ENCODE data around the gene MED12L. TPM values are rescaled to one million over a fixed set of nuclear protein-coding genes. Genes with fewer than 3 reads are reported as not detected.

The MED12L gene
- total and polyA plus RNA-seq, 9 of the 15 experiments (the other 6 are each of a cell fraction or from before 2014, with no cell fraction given), result not detected

DNA sequence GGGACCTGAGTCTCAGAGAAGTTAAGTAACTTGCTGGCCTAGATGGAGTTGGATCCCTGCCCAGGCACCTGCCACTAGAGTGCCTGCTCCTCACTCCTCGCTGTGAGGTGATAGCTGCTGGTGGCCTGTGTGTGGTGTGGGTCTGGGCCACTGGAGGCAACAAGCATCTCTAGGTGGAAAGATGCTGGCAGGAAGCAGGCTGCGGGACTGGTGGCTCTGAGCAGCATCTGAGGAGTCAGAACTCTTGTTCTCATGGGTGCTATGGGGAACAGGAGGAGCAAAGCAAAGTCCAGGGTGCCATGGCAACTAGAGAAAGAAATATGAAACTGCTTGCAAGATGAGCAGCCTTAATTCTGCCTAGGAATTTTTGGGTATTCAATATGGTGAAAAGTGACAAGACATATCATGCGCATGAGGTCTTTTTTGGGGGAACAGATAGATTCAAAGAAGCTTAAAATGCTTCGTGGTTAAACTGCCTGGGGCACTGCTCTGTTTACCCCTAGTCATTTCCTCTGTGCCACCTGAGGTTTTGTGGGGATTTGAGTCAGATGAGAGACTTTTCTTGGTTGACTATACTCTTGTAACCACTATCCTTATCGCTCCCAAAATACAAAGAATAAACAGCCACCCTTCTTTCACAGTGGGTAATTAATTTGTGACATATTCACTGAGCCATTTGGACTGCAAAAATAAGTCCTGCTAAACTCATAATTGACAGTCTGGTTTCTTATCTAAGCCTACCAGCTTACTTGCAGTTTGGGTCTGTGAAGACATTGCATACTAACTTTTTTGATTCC lies 50.3 kb downstream of the MED12L start (continued):
- TF ChIP-seq SMARCA4 (IDR thresholded peaks at IDR 0.05) (peak; percentile 34; the same call in 1 of the 2 replicates), ERF (CRISPR knock-in tag; IDR thresholded peaks at IDR 0.05) (no peak), HMBOX1 (IDR thresholded peaks at IDR 0.05) (peak; percentile 87), HES1 (IDR thresholded peaks at IDR 0.05; ENCODE audit: low read depth) (0 out of 2 replicates have a peak, but pooled peaks have one; percentile 55), TAF1 (IDR thresholded peaks at IDR 0.05; ENCODE audit: control insufficient read depth, extremely low read depth, insufficient read depth, low read length, severe bottlenecking) (no peak), TAL1 (IDR thresholded peaks at IDR 0.05) (peak; percentile 82), NCOR1 (IDR thresholded peaks at IDR 0.05) (peak; percentile 54), FOXM1 (IDR thresholded peaks at IDR 0.05; ENCODE audit: low read depth) (peak; percentile 33; the same call in 1 of the 2 replicates), FOXM1 (CRISPR knock-in tag; IDR thresholded peaks at IDR 0.05; ENCODE audit: low read depth) (no peak), ZNF668 (CRISPR knock-in tag; IDR thresholded peaks at IDR 0.05) (no peak), ZBED1 (IDR thresholded peaks at IDR 0.05) (no peak), NFIC (IDR thresholded peaks at IDR 0.05) (0 out of 2 replicates have a peak, but pooled peaks have one; percentile 23), ZBTB49 (CRISPR knock-in tag; IDR thresholded peaks at IDR 0.05; ENCODE audit: borderline replicate concordance) (no peak)
- TF ChIP-seq, protein P1, sequence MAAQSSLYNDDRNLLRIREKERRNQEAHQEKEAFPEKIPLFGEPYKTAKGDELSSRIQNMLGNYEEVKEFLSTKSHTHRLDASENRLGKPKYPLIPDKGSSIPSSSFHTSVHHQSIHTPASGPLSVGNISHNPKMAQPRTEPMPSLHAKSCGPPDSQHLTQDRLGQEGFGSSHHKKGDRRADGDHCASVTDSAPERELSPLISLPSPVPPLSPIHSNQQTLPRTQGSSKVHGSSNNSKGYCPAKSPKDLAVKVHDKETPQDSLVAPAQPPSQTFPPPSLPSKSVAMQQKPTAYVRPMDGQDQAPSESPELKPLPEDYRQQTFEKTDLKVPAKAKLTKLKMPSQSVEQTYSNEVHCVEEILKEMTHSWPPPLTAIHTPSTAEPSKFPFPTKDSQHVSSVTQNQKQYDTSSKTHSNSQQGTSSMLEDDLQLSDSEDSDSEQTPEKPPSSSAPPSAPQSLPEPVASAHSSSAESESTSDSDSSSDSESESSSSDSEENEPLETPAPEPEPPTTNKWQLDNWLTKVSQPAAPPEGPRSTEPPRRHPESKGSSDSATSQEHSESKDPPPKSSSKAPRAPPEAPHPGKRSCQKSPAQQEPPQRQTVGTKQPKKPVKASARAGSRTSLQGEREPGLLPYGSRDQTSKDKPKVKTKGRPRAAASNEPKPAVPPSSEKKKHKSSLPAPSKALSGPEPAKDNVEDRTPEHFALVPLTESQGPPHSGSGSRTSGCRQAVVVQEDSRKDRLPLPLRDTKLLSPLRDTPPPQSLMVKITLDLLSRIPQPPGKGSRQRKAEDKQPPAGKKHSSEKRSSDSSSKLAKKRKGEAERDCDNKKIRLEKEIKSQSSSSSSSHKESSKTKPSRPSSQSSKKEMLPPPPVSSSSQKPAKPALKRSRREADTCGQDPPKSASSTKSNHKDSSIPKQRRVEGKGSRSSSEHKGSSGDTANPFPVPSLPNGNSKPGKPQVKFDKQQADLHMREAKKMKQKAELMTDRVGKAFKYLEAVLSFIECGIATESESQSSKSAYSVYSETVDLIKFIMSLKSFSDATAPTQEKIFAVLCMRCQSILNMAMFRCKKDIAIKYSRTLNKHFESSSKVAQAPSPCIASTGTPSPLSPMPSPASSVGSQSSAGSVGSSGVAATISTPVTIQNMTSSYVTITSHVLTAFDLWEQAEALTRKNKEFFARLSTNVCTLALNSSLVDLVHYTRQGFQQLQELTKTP (IDR thresholded peaks at IDR 0.05; ENCODE audit: low read depth in 1 of 2, partially characterized antibody in 2 of 2), result no peak

Data from K562 (cell line).